Osteoblast (primary cell): Measurements from ENCODE around the gene MAP3K5. TPM values are rescaled to one million over a fixed set of nuclear protein-coding genes. Genes with fewer than 3 reads are reported as not detected.
"Not testable (repeated sequence)": the region's sequence is repeated elsewhere in the genome, so short reads cannot be mapped to it uniquely, and the experiment has no call there.

Experiments used
- DNase-seq: peaks from one replicate; pipeline ENCODE4 v3.0.0; 2011; ENCODE audit warnings: low spot score, mixed read lengths; ENCODE audit not compliant: insufficient read length; ENCODE audit errors: missing footprints
- H2AFZ ChIP-seq: 2 replicates; pipeline ENCODE4 v1.6.0; 2011; ENCODE audit warnings: mild to moderate bottlenecking, low read length
- H3K27ac ChIP-seq: 2 replicates; pipeline ENCODE4 v1.5.1; 2011; ENCODE audit warnings: mild to moderate bottlenecking, low read depth, low read length, moderate library complexity
- H3K27me3 ChIP-seq: 2 replicates; pipeline ENCODE4 v1.6.0; 2012; ENCODE audit warnings: mild to moderate bottlenecking, control low read depth, inconsistent platforms, low read length, moderate library complexity; ENCODE audit not compliant: insufficient read depth
- H3K36me3 ChIP-seq: 2 replicates; pipeline ENCODE4 v1.5.1; 2011; ENCODE audit warnings: mild to moderate bottlenecking, low read length, control low read depth, moderate library complexity; ENCODE audit not compliant: insufficient read depth
- H3K4me1 ChIP-seq: 2 replicates; pipeline ENCODE4 v1.5.1; 2011; ENCODE audit warnings: mild to moderate bottlenecking, low read length, control low read depth, moderate library complexity; ENCODE audit not compliant: insufficient read depth
- H3K4me2 ChIP-seq: 2 replicates; pipeline ENCODE4 v1.6.0; 2011; ENCODE audit warnings: mild to moderate bottlenecking, low read length; ENCODE audit not compliant: insufficient read depth
- H3K4me3 ChIP-seq: fragments of 200-600 bp; sonication (generic); 3 replicates; pipeline ENCODE4 v1.5.1; 2012; ENCODE audit warnings: mild to moderate bottlenecking, low read length, inconsistent platforms; ENCODE audit not compliant: insufficient read depth
- H3K79me2 ChIP-seq: 2 replicates; pipeline ENCODE4 v1.6.0; 2012; ENCODE audit warnings: mild to moderate bottlenecking, low read length, control low read depth, inconsistent platforms; ENCODE audit not compliant: insufficient read depth
- H3K9me3 ChIP-seq: 2 replicates; pipeline ENCODE4 v1.5.1; 2011; ENCODE audit warnings: low read depth, low read length, control low read depth
- H4K20me1 ChIP-seq: 2 replicates; pipeline ENCODE4 v1.6.0; 2012; ENCODE audit warnings: mild to moderate bottlenecking, low read length, control low read depth; ENCODE audit not compliant: insufficient read depth
- total RNA-seq: library from RNA; depleted of rRNA; stranded (reverse); fragments of >200 nt; gene quantifications from 2 replicates; pipeline ENCODE4 v1.2.3, GENCODE V29; 2012
- TF ChIP-seq, protein P1 (sequence below): IDR thresholded peaks from 2 replicates; pipeline ENCODE4 v1.5.1; 2011; ENCODE audit warnings: mild to moderate bottlenecking, low read depth, low read length, moderate library complexity; ENCODE audit errors: extremely low read depth

MAP3K5 gene
- total RNA-seq, 1 donor = 8.3 TPM

DNA sequence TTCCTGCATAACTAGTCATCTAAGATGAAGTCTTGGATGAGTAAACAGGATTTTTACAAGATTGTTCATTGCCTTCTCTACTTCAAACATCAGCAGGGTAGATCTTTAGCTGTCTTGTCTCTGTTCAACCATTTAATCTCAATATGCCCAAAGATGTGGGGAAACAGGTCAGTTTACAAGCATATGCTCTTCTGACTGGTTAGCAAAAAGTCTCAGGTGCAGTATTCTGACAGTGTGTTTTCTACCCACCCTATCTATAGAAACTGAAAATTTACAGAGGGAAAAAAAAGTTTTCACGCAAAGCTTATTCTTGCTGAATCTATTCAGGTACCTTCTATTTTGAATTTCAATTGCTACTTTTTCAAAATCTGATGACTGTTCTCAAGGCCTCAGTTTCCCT lies 29.0 kb downstream of the MAP3K5 start:
- Histone ChIP-seq H3K9me3 (no peaks in the 10 kb centered on the region), H3K79me2 (peaks cover 64% of the 10 kb centered on the region), H3K36me3 (no peaks in the 10 kb centered on the region), H3K4me3 (no peak overlapping the region), H3K4me2 (no peak overlapping the region), H3K4me1 (peaks cover 19% of the 10 kb centered on the region), H2AFZ (no peak overlapping the region), H3K27ac (no peak overlapping the region), H3K27me3 (no peaks in the 10 kb centered on the region), H4K20me1 (no peaks in the 10 kb centered on the region)
- TF ChIP-seq, protein P1, sequence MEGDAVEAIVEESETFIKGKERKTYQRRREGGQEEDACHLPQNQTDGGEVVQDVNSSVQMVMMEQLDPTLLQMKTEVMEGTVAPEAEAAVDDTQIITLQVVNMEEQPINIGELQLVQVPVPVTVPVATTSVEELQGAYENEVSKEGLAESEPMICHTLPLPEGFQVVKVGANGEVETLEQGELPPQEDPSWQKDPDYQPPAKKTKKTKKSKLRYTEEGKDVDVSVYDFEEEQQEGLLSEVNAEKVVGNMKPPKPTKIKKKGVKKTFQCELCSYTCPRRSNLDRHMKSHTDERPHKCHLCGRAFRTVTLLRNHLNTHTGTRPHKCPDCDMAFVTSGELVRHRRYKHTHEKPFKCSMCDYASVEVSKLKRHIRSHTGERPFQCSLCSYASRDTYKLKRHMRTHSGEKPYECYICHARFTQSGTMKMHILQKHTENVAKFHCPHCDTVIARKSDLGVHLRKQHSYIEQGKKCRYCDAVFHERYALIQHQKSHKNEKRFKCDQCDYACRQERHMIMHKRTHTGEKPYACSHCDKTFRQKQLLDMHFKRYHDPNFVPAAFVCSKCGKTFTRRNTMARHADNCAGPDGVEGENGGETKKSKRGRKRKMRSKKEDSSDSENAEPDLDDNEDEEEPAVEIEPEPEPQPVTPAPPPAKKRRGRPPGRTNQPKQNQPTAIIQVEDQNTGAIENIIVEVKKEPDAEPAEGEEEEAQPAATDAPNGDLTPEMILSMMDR = no peak
- DNase-seq = no peak

DNA sequence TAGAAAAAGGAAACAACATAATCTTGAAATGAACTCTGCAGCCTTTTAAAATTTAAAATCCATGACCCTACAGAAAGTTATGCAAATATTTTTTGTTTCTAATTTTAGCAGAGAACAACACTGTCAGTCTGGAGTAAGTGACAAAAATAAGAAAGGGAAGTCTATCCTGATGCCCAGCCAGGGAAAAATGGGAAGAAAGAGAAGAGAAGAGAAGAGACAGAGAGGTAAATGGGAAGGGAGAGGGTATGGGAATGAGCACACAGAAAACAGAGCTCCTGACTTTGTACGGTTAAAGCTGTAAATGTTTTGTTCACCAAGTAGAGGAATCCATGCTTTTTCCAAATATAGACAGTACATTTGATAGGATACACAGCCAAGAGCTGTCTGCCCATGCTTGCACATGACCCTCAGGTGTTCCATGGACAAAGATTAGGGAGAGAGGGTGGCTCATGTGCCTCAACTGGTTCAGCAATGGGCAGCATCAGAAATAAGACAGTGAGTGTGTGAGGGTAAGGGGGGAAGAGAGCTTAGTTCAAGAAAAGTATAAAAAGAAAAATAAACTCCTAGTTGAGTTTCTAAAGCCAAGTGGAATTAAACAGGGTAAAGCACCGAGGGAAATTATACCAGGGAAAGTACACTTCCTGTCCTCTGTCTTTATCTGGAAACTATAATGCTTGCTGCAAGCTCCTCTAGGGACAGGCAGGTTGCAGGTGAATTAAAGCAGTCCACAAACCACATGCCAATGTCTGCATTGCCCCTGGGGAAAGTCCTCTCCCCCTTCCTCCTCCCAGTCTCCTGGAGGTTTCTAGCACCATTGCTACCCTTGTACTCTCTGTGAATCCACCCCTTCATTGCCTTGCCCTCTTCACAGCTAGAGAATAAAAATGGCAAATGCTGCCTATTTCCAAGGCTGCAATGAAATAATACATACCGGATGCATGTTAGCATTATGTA lies 30.0 kb downstream of the MAP3K5 start:
- H3K4me3 ChIP-seq = peak overlapping the region; percentile 48
- H3K27ac ChIP-seq = peak overlapping the region; percentile 56
- TF ChIP-seq, protein P1 = no peak
- no peak for DNase-seq
- no peaks in the 10 kb centered on the region for H3K36me3 ChIP-seq
- H4K20me1 ChIP-seq = no peaks in the 10 kb centered on the region
- H3K27me3 ChIP-seq = no peaks in the 10 kb centered on the region
- peaks cover 57% of the 10 kb centered on the region for H3K79me2 ChIP-seq
- peaks cover 19% of the 10 kb centered on the region for H3K4me1 ChIP-seq
- H3K4me2 ChIP-seq = peak overlapping the region; percentile 78
- H2AFZ ChIP-seq = peak overlapping the region; percentile 49
- no peaks in the 10 kb centered on the region for H3K9me3 ChIP-seq

DNA sequence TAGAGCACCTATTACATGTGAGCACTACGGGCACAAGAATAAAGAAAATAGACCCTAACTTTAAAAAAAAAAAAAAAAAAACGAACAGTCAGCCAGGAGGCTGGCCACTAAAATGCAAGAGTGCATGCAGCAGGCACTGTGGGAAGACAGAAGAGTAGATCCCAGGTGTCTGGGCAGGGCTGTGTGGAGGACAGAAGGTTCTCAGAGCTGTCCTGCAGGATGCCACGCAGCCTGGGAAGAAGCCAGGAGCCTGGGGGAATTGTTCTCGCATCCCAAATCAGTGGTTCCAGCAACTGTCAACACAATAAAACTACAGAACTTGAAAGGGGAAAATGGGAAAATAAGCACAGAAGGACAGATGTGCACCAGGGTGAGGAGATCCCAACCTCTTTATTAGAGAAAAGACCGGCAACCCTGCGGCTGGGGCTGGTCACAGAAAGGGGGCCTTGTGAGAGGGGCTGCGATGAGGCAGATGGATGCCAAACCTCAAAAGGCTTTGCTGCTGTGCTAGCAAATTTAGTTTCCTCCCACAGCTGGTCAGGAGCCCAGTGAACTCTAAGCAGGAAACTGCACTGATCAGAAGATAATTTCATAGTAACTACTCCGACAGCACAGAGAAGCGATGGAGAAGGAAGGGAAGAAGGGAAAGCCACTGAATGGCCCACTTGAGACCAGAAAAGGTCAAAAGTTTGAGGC lies 30.9 kb downstream of the MAP3K5 start:
- no peaks in the 10 kb centered on the region for H3K9me3 ChIP-seq
- no peaks in the 10 kb centered on the region for H3K36me3 ChIP-seq
- peak overlapping the region; percentile 49 for H2AFZ ChIP-seq
- H3K27ac ChIP-seq = peak overlapping the region; percentile 56
- peaks cover 19% of the 10 kb centered on the region for H3K4me1 ChIP-seq
- H3K79me2 ChIP-seq = peaks cover 57% of the 10 kb centered on the region
- TF ChIP-seq, protein P1 = no peak
- DNase-seq = peak; percentile 74
- no peaks in the 10 kb centered on the region for H3K27me3 ChIP-seq
- no peaks in the 10 kb centered on the region for H4K20me1 ChIP-seq
- H3K4me3 ChIP-seq = peak overlapping the region; percentile 48
- H3K4me2 ChIP-seq = peak overlapping the region; percentile 78

DNA sequence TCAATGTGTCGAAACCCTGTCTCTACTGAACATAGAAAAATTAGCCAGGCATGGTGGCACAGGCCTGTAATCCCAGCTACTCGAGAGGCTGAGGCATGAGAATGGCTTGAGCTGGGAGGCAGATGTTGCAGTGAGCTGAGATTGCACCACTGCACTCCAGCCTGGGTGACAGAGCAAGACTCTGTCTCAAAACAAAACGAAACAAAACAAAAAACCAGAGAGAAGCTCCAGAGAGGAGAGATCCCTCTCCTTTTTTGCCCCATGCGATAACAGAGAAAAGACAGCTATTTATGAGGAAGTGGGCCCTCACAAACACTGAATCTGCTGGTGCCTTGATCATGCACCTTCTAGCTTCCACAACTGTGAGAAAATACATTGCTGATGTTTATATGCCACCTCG lies 31.5 kb downstream of the MAP3K5 start:
- peaks cover 55% of the 10 kb centered on the region for H3K79me2 ChIP-seq
- H3K27ac ChIP-seq = peak overlapping the region; percentile 56

More for the DNA sequence above, 31.5 kb downstream of the MAP3K5 start:
- H2AFZ ChIP-seq = peak overlapping the region; percentile 49
- H3K27me3 ChIP-seq, H3K36me3 ChIP-seq, DNase-seq, H4K20me1 ChIP-seq, H3K9me3 ChIP-seq: not testable (repeated sequence)
- peak overlapping the region; percentile 78 for H3K4me2 ChIP-seq
- H3K4me1 ChIP-seq = peaks cover 19% of the 10 kb centered on the region
- peak overlapping the region; percentile 27 for H3K4me3 ChIP-seq
